Spleen (tissue), 7 donors: ENCODE measurements around the gene CMIP.

ENCODE experiments used
- POLR2A ChIP-seq, 3 donors: fragments of 450-650 bp; IDR thresholded peaks; one replicate each; pipeline ENCODE4 v1.5.1; 2017; ENCODE audit warnings: antibody characterized with exemption in 3 of 3, mild to moderate bottlenecking in 1 of 3
- POLR2AphosphoS5 ChIP-seq, 3 donors: sonication (generic); formaldehyde crosslinking; IDR thresholded peaks; one replicate each; pipeline ENCODE4 v1.5.1; 2017; ENCODE audit warnings: antibody characterized with exemption in 3 of 3
- TF ChIP-seq, protein P1 (sequence below), 11 experiments: fragments of 200-600 bp in 7 of 11; fragments of 450-650 bp in 4 of 11; sonication (generic) in 4 of 11; IDR thresholded peaks in 8 of 11; conservative IDR thresholded peaks in 3 of 11; 1 replicate in 7 of 11; 2 replicates in 4 of 11; pipeline versions ENCODE4 v1.4.0 to v1.8.0; 2016 to 2021; ENCODE audit warnings: antibody characterized with exemption in 11 of 11, inconsistent platforms in 4 of 11, mild to moderate bottlenecking in 1 of 11
- donor health status: DM: no; HTN: no; CAD: no; lungs with moderate emphysema.
- donor health status: DM: no; HTN: no; CAD: no.
- donor health status: DM: no; HTN: no; CAD: no.

DNA sequence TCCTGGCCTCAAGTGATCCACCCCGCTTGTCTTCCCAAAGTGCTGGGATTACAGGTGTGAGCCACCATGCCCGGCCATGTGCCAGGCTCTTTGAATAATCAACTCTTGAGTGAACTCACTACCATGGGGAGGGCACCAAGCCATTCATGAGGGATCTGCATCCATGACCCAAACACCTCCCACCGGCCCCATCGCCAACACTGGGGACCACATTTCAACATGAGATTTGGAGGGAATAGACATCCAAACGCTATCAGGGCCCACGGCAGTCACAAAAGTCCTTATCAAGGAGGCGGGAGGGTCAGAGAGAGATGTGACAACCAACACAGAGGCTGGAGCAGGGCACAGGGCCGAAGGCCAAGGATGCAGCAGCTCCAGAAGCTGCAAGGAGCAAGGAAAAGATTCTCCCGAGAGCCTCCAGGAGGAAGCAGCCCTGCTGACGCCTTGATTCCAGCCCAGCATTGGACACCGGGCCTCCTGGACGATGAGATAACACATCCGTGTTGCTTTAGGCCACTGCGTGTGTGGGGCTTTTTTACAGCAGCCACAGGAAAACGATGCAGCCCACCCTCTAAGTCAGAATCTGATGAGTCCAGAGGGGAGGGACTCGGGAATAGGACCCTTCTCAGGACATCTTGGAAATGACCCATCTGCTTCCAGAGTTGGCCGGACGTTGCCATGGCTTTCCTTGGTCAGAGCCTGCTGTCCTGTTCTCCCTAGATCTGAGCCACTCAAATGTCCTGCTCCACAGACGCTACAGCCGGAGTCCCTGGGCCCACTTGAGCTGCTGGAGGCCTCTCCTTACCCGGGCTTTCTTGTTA is 47.3 kb upstream of the CMIP start:
- TF ChIP-seq POLR2A (IDR thresholded peaks at IDR 0.05) (no peak), POLR2AphosphoS5 (IDR thresholded peaks at IDR 0.05) (no peak)
- TF ChIP-seq, protein P1, sequence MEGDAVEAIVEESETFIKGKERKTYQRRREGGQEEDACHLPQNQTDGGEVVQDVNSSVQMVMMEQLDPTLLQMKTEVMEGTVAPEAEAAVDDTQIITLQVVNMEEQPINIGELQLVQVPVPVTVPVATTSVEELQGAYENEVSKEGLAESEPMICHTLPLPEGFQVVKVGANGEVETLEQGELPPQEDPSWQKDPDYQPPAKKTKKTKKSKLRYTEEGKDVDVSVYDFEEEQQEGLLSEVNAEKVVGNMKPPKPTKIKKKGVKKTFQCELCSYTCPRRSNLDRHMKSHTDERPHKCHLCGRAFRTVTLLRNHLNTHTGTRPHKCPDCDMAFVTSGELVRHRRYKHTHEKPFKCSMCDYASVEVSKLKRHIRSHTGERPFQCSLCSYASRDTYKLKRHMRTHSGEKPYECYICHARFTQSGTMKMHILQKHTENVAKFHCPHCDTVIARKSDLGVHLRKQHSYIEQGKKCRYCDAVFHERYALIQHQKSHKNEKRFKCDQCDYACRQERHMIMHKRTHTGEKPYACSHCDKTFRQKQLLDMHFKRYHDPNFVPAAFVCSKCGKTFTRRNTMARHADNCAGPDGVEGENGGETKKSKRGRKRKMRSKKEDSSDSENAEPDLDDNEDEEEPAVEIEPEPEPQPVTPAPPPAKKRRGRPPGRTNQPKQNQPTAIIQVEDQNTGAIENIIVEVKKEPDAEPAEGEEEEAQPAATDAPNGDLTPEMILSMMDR (IDR thresholded peaks at IDR 0.05 in 8 of 11, conservative IDR thresholded peaks at IDR 0.05 in 3 of 11): no peak
